ENCODE results near the gene RELB.

Gene RELB

GRCh38 chr19:45079063-45079910 is 78.0 kb downstream of the RELB start, which contains the start of gene GEMIN7:
Gene GEMIN7 (plus strand): TSS chr19:45079260. CDS start chr19:45090115, 10,855 bp downstream.
- Histone ChIP-seq H3K4me3 (peak within 1 kb of the TSS; percentile 97), H3K36me3 (ENCODE audit: insufficient read depth, low read length) (peaks cover 19% of the 10 kb centered on the region; the same call in 1 of the 2 replicates), H3K27ac (peak within 1 kb of the TSS; percentile 70), H3K9me3 (ENCODE audit: low read depth, low read length) (no peaks in the 10 kb centered on the region), H3K9ac (ENCODE audit: insufficient read length) (peak within 1 kb of the TSS; percentile 98)
- no peak for DNase-seq (ENCODE audit: low read depth, low spot score)
- peak; percentile 87 for TF ChIP-seq POLR2AphosphoS5 (IDR thresholded peaks at IDR 0.05; ENCODE audit: borderline replicate concordance, low read depth, low read length)
- TF ChIP-seq EZH2 (IDR thresholded peaks at IDR 0.05): no peak
- TF ChIP-seq FOXP2 (optimal IDR thresholded peaks at IDR 0.05; ENCODE audit: control extremely low read depth, extremely low read length, insufficient read depth): no peak

- no peak for TF ChIP-seq POLR2AphosphoS5 (IDR thresholded peaks at IDR 0.05; ENCODE audit: borderline replicate concordance, low read depth, low read length)
- no peak for TF ChIP-seq FOXP2 (optimal IDR thresholded peaks at IDR 0.05; ENCODE audit: control extremely low read depth, extremely low read length, insufficient read depth)
- TF ChIP-seq EZH2 (IDR thresholded peaks at IDR 0.05): no peak
- Histone ChIP-seq H3K9me3 (ENCODE audit: low read depth, low read length) (no peaks in the 10 kb centered on the region), H3K9ac (ENCODE audit: insufficient read length) (peak overlapping the region; percentile 98), H3K4me3 (peak overlapping the region; percentile 97), H3K36me3 (ENCODE audit: insufficient read depth, low read length) (peaks cover 19% of the 10 kb centered on the region; the same call in 1 of the 2 replicates), H3K27ac (no peak overlapping the region)
- no peak for DNase-seq (ENCODE audit: low read depth, low spot score)
Observed at GRCh38 chr19:45079911-45080370, 78.7 kb downstream of the RELB start.

GRCh38 chr19:45082170-45082569 is 80.9 kb downstream of the RELB start:
- Histone ChIP-seq H3K36me3 (ENCODE audit: insufficient read depth, low read length) (peaks cover 23% of the 10 kb centered on the region; the same call in 1 of the 2 replicates), H3K9ac (ENCODE audit: insufficient read length) (no peak overlapping the region), H3K9me3 (ENCODE audit: low read depth, low read length) (no peaks in the 10 kb centered on the region), H3K4me3 (no peak overlapping the region), H3K27ac (no peak overlapping the region)
- DNase-seq (ENCODE audit: low read depth, low spot score): no peak
- TF ChIP-seq FOXP2 (optimal IDR thresholded peaks at IDR 0.05; ENCODE audit: control extremely low read depth, extremely low read length, insufficient read depth) (no peak), POLR2AphosphoS5 (IDR thresholded peaks at IDR 0.05; ENCODE audit: borderline replicate concordance, low read depth, low read length) (no peak), EZH2 (IDR thresholded peaks at IDR 0.05) (no peak)

GRCh38 chr19:45086480-45086879 is 85.2 kb downstream of the RELB start:
- Histone ChIP-seq H3K9ac (ENCODE audit: insufficient read length) (no peak overlapping the region), H3K4me3 (no peak overlapping the region), H3K36me3 (ENCODE audit: insufficient read depth, low read length) (peaks cover 44% of the 10 kb centered on the region), H3K27ac (no peak overlapping the region), H3K9me3 (ENCODE audit: low read depth, low read length) (no peaks in the 10 kb centered on the region)
- TF ChIP-seq EZH2 (IDR thresholded peaks at IDR 0.05) (no peak), FOXP2 (optimal IDR thresholded peaks at IDR 0.05; ENCODE audit: control extremely low read depth, extremely low read length, insufficient read depth) (no peak), POLR2AphosphoS5 (IDR thresholded peaks at IDR 0.05; ENCODE audit: borderline replicate concordance, low read depth, low read length) (no peak)
- DNase-seq (ENCODE audit: low read depth, low spot score): no peak

GRCh38 chr19:45087531-45087930 is 86.3 kb downstream of the RELB start:
- Histone ChIP-seq H3K9ac (ENCODE audit: insufficient read length) (no peak overlapping the region), H3K27ac (no peak overlapping the region), H3K36me3 (ENCODE audit: insufficient read depth, low read length) (peaks cover 34% of the 10 kb centered on the region), H3K9me3 (ENCODE audit: low read depth, low read length) (no peaks in the 10 kb centered on the region), H3K4me3 (no peak overlapping the region)
- TF ChIP-seq POLR2AphosphoS5 (IDR thresholded peaks at IDR 0.05; ENCODE audit: borderline replicate concordance, low read depth, low read length) (no peak), EZH2 (IDR thresholded peaks at IDR 0.05) (no peak), FOXP2 (optimal IDR thresholded peaks at IDR 0.05; ENCODE audit: control extremely low read depth, extremely low read length, insufficient read depth) (no peak)
- DNase-seq (ENCODE audit: low read depth, low spot score): no peak
